NCI-H1694 (cell line): ENCODE measurements around the gene GGTLC1.
"Not testable (repeated sequence)": the region's sequence is repeated elsewhere in the genome, so short reads cannot be mapped to it uniquely, and the experiment has no call there.

Source experiments
- DNase-seq: peaks from one replicate; lab custom pipeline; 2025; lab: John Stamatoyannopoulos, UW

The GGTLC1 gene

DNA sequence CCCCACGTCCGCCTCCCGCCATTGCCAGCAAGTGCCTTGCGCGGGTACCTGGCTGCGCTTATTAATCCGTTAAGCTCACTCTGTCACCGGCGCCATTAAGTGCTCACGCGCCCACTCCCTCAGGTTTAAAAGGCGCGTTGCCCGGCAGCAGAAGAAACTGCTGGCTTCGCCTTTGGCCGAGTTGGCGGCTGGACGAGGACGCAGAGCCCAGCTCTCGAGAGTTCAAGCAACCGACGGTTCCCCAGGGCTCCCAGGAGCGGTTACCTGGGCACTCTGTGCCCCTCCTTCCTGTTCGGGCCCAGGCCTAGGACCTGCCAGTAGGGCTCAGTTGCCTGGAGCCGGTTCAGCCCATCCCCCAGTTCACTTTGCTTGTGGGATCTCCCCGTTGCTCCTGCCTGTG is at the start of gene GGTLC1:
GGTLC1 (minus strand) TSS at position 219 of the 400 bp plus-strand sequence. CDS start 2,168 bp downstream, outside the sequence.
- DNase-seq: no peak

DNA sequence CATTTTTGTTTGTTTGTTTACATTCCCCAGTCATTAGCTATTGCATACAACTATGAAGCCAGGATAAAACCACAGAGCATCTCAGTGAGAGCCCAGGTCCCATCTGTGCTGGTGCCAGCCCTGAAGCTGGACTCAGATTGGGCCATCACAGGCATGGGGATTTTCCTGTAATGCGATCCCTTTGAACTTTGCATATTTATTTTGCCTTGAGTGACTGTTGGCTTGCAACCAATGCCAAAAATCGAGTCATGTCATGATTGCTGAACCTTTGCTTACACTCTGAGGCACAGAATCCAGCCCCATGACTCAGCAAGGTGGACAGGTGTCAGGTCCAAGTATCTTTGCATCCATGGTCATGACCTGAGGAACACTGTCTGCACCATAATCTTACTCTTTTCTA is 46.2 kb upstream of the GGTLC1 start:
- no peak for DNase-seq

DNA sequence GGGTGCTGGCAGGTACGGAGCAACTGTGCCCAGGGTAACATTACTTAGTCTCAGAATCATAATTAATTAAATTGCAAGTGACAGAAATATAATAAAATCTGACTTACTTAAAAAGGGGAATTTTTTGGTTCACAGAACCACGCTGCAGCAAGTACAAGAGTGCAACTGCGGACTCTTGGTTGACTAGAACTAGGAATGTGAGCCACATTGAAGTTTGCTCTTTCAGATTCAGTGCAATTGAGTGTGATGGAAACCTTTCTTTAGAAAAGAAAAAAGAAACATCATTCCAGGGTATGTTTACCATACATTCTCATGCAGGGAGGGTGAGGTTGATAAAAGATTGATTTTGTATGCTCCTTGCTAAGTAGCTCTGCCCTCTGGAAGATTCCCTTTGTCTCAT is 45.0 kb upstream of the GGTLC1 start:
- DNase-seq: no peak

DNA sequence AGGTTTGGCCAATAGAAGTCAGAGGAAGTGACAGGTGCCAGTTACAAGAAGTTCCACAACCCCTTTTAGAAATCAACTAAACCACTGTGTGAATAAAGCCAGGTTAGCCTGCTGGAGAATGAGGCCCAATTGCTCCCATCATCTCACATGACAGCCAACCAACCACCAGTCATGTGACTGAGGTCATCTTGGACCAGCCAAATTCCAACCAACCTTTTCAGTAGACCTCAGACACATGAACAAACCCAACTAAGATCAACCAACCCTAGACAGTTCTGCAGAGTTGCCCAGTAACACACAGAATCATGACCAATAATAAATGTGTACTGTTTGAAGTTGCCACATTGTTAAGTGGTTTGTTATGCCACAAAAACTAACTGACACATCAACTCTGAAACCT is 44.6 kb upstream of the GGTLC1 start:
- no peak for DNase-seq

DNA sequence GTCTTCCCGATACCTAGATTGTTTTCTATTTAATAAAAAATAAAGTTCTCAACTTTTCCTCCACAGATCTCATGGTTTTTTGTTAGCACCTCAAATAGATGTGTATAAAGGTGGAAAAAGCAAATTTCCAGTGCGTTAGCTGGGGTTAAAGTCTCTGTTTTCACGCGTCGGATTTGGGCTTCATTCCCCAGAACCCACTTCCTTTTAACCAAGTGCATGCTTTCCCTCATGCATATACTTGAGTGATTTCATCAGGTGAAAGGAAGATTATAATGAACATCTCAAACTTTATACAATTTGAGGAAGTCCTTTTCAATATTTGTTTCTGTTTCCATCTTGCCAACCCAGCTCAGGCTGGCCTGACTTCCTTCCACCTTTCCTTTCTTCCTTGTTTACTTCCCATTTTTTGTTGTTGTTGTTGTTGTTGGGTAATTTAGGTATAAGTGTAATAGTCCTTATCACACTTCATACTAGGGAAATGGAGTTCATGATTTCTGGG is 43.9 kb upstream of the GGTLC1 start:
- DNase-seq: no peak

DNA sequence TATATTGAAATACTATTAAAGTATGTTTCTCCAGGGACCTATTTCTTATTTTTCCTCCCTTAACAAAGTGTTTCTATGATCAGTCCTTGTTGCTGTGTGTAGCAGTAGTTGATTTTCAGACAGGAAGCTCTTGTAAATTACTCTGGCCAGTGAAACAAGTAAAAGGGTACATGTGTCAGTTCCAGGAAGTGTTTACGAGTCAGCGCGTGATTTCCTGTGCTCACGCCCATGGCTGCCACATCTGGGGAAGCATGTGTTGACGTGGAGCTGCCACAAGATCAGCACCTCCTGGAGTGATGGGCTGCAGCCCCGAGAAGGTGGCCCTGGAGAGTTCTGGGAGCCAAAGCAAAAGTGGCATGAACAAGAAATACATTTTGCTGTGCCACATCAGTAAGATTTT is 38.6 kb upstream of the GGTLC1 start:
- DNase-seq: no peak

DNA sequence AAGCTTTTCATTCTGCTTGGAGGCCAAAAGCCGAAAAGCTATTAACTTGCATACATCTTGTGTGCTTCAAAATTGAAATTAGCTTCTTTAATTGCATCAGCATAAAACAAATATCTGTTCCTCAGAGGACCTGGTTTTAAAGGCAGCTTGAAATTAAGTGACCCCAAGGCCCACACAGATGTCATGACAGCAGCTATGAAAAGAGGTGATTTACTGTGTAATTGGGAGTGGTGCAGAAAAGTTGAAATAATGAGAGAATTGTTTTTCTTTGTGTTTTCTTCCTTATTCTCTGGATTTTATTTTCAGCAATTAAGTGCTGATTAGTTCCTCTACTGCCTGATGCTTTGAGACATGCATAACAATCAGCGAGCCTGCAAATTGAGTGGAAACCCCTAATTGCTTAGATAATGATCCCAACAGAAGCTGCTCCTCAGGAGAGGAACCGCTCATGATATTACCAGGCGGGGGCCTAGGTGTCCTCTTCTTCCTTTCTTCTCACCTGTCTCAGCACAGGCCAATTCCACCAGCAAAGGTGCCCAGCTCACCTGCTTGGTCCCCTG is 34.1 kb upstream of the GGTLC1 start:
- no peak for DNase-seq

DNA sequence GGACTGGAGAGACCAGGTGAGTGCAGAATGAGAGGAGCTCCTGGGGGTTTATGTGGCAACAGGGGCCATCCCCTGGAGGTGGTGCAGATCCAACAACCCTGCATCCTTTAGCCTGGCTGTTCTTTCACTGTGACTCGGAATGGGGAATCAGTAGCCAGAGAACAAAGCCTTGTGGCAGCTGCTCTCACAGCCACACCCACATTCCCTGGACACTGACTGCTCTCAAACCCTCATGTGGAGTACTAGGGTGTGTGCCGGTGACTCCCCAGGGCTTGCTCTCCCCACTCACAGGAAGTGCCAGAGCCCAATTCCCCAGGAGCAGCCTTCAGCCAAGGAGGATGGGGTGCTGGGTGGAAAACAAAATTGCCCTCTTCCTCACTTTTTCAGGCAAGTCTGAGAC is 30.2 kb upstream of the GGTLC1 start:
- DNase-seq: no peak

DNA sequence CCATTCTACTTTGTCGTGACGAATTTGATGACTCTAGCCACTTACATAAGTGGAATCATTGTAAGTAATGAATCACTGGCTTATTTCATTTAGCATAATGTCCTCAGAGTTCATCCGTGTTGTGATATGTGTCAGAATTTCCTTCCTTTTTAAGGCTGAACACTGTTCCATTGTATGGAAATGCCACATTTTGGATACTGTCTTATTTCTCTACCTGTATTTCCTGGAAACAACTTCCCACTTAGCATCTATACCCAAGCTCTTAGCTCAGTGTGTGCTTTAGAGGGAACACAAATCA is 28.8 kb upstream of the GGTLC1 start:
- no peak for DNase-seq

DNA sequence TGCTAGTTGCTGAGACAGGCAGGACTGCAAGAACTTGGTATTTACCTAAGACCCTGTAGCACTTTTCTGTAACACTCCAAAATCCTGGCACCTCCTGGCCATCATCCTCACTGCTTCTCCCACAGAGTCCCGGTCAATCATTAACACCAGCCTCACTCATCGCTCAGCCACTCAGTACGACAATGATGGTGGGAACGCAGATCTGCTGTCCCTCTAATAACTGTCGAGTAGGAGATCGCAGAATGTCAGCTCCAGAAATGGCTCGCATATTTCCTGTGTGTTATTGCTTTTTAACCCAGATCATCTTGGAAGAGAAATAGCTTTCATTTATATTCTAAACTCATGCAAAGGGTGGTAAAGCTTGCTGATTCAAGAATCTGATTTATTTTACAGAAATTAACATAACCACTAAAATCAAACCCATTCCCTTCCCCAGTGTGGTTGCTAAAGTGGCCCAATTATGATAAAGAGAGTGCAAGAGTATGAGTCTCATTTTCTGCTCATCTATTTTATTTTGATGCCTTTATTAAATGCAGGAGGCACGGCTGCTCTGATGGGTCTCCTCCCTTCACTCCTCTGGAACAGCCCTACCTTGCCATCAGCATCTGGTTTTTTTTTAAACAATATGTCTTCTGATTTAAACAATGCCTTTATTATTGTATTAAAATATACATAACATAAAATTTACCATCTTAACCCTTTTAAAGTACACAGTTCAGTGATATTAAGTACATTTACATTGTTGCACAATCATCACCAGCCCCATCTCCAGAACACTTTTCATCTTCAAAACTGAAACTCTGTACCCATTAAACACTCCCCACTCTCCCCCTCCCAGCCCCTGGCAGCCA is 28.3 kb upstream of the GGTLC1 start:
- DNase-seq: no peak

DNA sequence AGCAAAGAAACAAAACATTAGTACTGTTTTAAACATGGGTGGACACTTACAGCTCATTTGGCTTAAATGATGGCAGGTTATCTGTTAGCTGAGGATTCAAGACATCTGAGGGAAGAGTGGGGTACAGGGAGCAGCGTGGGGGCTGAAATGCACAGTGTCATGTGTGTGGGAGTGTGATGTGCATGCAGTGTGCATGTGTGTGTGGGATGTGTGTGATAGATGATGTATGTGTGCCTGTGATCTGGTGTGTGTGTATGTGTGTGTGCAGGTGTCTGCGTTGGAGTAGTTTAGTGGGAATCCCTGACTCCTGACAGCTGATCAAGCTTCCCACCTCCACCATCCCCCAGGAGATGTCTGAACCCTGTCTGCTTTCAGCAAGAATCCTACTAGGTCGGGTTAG is 25.4 kb upstream of the GGTLC1 start:
- no peak for DNase-seq

DNA sequence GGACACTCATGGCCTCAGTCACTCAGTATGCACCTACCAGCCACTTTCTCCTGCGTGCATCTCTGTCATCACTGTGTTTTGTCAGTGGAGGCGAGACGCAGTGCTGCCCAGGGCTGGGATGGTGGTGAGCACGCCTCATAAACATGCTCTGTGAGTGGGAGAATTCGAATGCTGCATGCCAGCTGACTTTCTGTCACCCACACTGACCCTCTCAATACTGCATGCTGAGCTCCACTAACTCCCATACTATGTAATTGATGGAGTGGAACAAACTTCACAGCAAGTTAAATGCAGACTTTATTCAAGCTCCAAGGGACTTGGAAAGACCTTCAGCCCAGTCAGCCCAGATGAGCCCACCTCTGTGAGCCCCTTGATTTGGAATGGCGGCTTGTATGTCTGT is 22.7 kb upstream of the GGTLC1 start:
- no peak for DNase-seq

DNA sequence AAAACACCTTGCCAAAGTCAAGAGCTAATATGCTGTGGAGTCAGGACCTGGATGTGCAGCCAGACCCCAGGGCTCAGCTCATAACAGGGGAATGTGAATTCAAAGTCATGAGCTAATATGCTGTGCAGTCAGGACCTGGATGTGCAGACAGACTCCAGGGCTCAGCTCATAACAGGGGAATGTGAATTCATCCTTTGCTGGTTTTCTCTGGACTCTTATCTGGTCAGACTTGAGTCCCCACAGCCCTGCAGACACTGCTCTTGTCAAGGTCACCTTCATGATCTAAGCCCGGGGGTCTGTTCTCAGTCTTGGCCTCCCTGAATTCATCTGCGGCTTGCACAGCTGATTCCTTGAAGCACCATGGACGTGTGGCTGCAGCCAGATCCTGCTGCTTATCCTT is 19.2 kb upstream of the GGTLC1 start:
- no peak for DNase-seq

DNA sequence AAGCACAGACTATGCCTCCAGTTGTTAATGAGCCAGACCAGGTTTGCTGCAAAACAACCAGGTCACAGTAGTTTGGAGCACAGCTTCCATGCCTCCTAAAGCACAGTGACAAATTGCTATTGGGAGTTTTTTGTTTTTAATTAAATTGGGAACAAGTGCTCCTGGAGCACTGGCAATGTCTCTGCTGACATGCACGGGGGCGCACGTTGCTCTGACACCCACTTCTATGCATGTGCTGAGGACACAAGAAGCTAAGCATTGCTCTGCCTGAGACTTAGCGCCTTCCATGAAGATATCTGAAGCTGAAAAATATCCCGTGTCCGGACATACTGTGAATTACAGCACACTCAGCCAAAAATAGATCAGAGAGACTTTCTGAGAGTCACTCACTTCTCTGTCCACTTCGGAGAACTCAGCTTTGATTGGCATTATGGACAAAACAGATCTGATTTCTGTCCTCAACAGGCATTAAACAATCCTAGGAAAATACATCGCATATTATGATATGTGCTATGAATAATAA is 18.6 kb upstream of the GGTLC1 start:
- no peak for DNase-seq

DNA sequence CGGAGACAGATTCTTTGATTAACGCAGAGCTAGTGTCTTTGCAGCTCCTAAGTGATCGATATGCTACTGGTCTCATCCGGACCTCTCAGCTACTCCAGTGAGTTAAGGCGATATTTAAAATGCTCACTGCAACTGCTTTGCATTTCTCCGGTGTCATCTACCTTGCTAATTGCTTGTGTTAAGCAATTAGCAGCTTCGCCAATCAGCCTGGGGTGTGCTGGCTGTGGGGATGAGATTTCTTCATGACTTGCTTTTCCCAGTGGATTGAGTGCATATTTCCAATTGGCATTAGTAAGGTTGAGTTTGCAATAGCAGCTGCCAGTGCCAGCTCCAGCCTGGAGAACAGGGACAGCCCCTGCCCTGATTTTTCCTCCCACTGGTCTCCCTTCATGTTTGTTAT is 18.0 kb upstream of the GGTLC1 start:
- no peak for DNase-seq

DNA sequence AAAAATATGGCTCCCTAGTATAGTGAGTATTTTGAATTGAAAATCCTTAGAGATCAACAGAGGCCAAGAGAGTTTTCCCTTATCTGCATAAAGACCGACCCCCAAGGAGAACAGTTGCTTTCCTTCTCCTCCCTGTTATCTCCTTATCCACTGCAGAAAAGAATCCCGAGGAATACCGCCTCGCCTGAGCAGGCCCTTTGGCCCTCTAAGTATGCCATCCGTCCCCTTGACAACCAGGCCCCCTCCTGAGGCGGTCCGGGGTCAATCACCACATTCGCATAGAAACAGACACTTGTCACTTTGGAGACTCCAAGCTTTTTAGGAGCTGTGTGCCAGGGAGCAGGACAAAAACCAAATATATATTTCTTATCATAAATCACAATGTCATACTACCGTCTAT is 15.9 kb upstream of the GGTLC1 start:
- DNase-seq: no peak

DNA sequence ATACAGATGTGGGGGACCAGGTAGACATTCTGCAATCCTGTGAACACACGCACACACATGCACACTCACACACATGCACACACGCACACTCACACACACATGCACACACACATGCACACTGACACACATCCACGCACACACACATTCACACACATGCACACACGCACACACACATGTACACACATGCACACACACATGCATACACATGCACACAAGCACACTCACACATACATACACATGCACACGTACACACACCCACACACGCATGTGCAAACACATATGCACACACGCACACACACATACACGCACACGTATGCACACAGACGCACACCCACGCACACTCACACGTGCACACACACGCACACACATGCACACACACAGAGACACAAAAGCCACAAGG is 14.3 kb upstream of the GGTLC1 start:
- DNase-seq: no peak

DNA sequence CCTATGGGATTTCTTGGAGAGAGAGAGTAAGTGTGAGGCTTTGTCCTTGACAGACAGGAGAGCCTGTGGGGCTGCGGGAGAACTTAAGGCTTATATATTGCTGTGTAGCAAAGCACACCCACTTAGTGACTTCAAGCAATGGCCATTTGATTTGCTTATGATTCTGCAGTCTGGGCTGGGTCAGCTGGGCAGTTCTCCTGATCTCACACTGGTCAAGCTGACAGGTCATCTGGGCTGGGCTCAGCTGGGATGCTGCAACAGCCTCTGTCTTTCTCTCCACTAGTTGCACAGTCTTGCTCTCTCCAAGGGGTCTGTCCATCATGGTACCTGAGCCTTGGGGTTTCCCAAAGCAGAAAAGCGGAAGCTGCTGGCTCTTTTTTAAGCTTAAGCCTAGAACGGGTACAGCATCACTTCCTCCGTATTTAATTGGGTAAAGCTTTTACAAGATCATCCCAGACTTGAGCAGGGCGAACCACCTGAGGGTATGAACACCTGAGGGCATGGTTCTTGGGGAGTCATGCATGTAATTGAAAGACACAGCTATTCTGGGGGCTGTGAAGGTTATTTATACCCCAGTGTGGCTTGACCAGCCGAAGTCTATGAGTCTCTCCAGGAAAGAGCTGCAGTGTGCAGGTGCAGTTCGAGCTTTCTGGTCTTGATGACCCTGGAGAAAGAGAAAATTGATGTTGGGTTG is 13.3 kb upstream of the GGTLC1 start:
- DNase-seq: no peak

DNA sequence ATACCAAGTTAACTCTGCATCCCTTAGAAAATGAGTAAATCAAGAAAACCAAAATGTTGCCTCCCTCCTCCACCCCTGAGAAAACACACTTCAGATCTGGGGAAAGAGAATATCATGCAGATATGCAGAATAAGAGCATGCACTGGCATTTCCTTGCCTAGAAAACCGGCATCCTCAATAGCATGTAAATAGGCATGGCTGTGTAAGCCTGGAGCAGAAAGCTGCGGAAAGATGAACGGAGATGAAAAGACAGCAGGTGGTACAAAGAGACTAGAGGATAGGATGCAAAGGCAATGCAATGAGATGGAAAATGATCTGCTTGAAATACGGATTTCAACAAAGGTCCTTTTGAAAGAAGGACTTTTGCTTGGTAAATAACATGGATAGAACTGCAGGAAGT is 10.3 kb upstream of the GGTLC1 start:
- no peak for DNase-seq

DNA sequence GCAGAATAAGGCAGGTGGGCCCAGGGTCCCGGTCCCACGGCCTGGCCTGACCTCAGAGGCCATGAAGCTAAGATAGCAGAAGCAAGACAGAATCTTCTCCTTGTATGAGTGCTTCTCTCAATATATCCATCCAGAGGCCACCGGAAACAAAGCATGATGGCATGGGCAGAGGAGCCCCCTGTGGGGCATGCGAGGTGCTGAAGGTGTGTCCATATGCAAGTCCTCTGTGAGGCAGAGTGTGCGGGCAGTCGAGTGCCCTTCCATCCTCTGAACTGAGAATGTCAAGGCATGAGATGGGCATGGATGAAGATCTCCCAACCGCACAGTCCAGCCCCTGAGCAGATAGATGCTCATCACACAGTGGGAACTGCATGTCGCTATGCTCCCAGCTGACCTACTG is 9.8 kb upstream of the GGTLC1 start:
- no peak for DNase-seq

DNA sequence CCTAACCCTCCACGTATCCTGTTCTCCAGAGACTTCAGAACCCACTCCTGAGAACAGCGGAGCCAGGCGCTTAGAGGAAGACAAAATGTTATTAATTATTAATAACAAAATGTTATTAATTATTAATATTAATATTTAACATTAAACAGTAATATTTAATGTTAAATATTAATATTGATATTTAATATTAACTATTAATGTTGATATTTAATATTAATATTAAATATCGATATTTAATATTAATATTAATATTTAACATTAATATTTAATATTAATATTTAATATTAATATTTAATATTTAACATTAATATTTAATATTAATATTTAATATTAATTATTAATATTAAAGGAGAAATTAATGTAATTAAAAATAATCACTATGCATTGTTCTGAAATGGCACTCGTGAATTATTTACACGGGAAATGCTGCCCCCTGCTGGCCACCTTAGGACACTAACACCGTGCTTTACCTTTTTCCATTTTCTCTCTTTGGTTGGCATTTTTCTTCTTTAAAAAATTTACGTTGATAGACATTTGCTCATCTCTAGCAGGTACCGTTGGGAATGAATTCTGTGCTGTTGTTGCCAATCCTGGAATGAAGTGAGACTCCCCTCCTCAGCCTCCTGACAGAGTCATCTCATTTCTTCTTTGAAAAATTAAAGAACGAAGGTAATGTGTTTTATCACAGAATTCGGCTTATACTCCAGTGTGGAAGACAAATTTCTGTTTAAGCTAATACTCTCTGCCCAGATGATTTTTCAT is 7.5 kb upstream of the GGTLC1 start:
- DNase-seq: peak; percentile 11

DNA sequence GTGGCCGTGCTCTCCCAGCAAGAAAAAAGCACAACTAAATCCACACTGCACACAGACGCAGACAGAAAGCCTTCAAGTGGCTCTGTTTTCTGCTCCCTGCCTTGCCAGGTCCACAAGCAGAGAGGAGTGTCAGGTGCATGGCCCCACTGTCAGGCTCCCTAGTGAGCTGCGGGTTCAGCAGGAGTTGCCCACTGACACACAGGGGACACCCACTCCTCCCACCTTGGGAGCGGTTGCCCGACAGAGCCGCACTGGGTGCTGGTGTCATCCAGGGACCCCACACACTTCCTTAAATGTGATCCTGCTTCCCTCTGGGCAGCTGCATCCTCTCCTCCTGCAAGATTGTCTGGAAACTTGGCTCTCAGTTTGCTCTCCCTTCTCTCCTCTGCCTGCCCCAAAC is 6.7 kb upstream of the GGTLC1 start:
- not testable (repeated sequence) for DNase-seq
